Measurements from ENCODE around the gene NCF2.

The NCF2 gene

DNA sequence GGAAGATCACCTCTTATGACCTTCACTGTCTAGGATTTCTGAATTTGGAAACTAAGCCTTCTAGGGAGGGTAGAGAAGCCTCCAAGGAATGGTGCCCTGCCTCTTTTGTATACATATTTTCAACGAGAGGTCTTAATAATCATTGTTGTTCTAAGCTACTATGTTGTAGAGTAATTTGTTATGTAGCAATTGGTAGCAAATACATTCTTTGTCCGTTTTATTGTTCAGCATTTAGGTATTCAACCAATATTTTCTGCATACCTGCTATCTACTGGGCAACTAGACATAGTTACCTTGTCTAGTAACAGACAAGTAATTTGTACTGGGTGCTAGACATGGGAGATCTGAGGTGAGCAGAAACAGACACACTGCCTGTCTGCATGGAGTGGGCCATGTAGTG is 20.8 kb upstream of the NCF2 start:
- no peak for DNase-seq

DNA sequence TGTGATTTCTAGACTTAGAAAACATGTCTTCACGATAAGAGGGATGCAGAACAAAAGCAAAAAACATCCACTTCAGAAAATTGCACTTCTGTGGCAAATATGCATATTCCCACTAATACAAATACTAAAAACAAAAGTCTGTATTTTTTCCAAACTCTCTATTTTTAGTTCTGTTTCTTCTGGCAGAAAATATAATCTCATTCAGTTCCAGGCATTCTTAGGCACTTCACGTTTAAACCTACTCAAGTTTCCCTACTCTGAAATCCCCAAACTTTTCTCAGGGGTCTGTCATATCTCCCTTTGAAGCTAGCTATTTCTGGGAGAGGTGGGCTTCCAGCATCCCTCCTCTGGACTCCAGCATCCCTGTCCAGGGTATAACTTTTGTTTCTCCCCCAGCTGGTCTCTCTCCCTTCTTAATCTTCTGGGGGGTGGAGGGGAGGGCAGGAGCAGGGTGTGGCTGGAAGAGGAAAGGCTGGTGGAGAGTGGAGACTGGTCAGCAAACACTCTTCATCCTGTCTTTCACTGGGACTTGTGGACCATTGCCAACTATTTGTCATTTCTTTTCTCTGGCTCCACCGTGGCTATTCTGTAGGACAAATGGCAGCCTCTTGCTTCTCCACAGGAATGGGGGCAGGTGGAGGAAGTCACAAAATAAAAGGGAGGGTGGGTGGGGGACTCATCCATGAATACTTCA is 19.6 kb upstream of the NCF2 start:
- DNase-seq: no peak

- DNase-seq: no peak
These were observed 19.1 kb upstream of the NCF2 start for GRCh38 chr1:183609313-183609712.

GRCh38 chr1:183607322-183607980 is 17.2 kb upstream of the NCF2 start:
- no peak for DNase-seq

- DNase-seq: no peak
These were observed 15.6 kb upstream of the NCF2 start for GRCh38 chr1:183605904-183606303.

- DNase-seq: no peak
These were observed 14.6 kb upstream of the NCF2 start for GRCh38 chr1:183604815-183605214.

DNA sequence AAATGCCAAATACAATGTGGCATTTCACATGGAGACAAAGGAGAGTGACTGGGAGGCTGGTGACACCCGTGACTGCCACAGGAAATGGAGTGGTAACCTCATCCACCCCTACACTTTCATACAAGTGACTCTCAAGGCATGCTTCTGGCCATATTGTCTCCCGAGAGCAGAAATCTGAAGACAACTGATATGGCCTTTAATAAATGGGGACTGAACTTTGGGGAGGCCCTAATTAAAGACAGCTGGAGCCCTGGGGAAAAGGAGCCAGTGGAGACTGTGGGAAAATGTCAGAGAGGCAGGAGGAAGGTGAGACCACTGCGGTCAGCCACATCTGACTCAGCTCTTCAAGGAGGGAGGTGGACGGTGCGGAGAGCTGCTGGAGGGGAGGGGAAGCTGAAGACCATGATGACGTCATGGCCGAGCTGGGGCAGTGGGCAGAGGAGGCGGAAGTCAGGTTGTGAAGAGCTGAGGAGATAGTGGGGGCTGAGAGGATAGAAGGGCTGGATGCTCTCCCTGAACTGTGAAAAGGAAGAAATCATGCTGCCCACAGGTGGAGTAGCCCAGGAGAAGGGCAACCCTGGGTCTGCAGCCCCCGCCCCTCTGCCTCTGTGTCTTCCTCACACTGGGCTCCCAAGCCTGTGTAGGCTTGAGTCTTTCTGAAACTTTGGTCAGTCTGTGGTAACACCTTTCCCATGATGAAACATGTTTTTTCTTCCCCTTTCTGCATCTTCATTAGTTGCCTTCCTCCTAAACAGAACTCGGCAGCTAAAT is 14.0 kb upstream of the NCF2 start:
- no peak for DNase-seq

GRCh38 chr1:183602510-183602909 is 12.3 kb upstream of the NCF2 start:
- no peak for DNase-seq

DNA sequence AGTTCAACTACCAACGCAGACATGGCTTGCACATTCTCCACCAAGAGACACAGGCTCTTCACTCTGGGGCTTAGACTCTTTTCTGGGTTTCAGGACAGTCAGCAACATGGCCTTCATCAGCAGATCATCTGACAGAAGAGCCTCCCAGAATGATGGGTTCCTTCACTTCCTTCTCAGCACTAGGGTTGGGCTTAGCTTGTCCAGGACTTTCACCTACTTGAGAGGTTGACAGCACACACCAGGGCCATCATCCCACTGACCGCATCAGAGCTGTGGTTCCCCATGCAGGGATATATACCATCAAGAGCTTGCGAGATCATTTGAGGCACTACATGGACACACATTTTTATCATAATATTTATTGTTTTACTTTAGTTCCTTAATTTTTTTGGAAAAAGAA is 10.4 kb upstream of the NCF2 start:
- no peak for DNase-seq

DNA sequence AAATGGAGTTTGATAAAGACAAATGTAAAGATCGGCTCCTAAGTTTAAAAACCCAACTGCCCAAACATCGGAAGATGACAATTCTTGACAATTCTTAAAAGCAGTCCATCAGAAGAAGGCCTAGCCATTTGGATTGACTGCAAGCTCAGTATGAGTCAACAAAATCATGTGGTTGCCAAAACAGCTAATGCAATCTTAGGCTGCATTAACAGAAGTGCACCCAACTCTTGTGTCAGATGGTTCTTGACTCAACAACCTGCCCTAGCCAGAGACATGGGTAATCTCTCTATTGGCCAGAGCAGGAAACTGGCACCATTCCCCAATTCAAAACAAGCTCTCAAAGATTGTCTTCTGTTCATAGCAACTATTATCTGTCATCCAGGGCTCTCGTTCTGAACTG is 9.9 kb upstream of the NCF2 start:
- DNase-seq: no peak

GRCh38 chr1:183598386-183598785 is 8.1 kb upstream of the NCF2 start:
- DNase-seq: no peak

- DNase-seq: no peak
These were observed 7.5 kb upstream of the NCF2 start for GRCh38 chr1:183597656-183598347.

GRCh38 chr1:183596500-183596899 is 6.2 kb upstream of the NCF2 start:
- DNase-seq: no peak

DNA sequence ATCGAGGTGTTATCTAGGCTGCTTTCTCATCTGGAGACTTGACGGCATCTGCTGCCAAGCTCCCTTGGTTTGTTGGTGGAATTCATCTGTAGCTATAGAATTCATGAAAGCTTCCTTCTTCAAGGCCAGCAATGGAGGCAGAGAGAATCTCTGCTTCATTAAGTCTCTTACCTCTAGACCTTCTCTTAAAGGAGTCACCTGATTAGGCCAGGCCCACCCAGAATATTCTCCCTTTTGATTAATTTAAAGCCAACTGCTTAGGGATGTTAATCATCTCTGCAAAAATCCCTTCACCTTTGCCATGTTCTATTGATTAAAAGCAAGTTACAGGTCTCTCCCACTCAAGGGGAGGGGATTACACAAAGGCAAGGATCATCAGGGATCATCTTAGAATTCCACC is 5.3 kb upstream of the NCF2 start:
- DNase-seq: no peak

- DNase-seq: no peak
These were observed 3.1 kb upstream of the NCF2 start for GRCh38 chr1:183593356-183593755.

- DNase-seq: no peak
These were observed 2.5 kb upstream of the NCF2 start for GRCh38 chr1:183592733-183593132.

DNA sequence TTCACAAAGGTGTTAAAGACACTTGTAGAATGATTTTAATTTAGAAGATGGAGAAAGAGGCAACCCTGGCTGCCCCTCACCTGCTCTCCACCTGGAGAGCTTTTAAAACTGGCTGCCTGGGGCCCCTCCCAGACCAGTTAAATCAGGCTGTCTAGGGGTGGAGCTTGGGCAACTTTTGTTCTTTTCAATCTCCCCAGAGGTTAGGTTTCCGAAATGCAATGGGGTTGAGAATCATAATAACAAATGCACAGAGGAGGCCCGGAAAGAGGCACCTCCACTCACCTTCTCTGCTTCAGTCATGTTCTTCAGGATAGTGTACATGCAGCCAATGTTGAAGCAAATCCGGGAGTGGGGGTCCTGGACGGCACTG is 400 bp downstream of the NCF2 start:
- no peak for DNase-seq

DNA sequence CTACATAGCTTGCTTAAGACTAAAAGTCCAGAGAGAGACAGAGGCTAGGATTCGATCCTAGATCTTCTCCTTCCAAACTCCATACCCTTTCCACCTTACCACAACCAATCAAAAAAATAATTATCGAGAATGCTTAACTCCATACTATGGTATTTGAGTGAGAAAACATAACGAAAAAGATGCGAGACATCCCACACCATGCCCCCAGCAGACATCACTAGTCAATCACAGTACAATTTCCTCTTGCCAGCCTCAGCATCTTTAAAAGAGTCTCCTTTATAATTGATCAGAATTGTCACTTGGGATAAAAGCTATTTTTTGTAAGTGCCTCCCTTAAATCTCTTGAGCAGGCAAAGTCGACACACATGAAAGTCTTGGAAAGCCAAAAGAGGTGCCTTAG is 875 bp downstream of the NCF2 start:
- no peak for DNase-seq

GRCh38 chr1:183588827-183589226 is 1.4 kb downstream of the NCF2 start:
- no peak for DNase-seq

GRCh38 chr1:183586926-183587325 is 3.3 kb downstream of the NCF2 start:
- no peak for DNase-seq

GRCh38 chr1:183586455-183586854 is 3.8 kb downstream of the NCF2 start:
- DNase-seq: no peak

DNA sequence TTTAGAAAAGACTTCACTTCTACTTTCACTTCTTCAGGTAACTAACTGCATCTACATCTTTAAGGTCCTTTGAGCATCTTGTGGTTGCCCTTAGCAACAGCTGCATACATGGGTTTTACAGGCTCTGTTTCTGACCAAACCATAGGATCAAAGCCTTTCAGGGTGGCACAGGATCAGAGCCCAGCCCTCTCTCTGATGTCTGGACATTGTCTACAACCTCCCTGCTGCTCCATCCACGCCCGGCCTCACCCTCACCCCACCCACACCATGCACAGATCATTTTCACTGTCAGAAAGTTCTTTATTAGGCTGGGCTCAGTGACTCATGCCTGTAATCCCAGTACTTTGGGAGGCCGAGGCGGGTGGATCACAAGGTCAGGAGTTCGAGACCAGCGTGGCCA is 5.2 kb downstream of the NCF2 start:
- DNase-seq: no peak

GRCh38 chr1:183584147-183584546 is 6.1 kb downstream of the NCF2 start:
- DNase-seq: no peak

GRCh38 chr1:183583466-183583865 is 6.8 kb downstream of the NCF2 start:
- DNase-seq: no peak

Measured in stimulated activated naive CD4-positive, alpha-beta T cell (primary cell).